IMR-90 (cell line): ENCODE results near the gene SLC41A1.

Experiments used
- BHLHE40 ChIP-seq: fragments of 150-350 bp; IDR thresholded peaks from 2 replicates; pipeline ENCODE4 v1.6.1; 2016; ENCODE audit warnings: mild to moderate bottlenecking, low read depth, low read length
- CEBPB ChIP-seq: IDR thresholded peaks from 2 replicates; pipeline ENCODE4 v1.6.1; 2012; ENCODE audit warnings: low read depth, low read length, improper control_type of control experiment
- FOS ChIP-seq: fragments of 150-350 bp; IDR thresholded peaks from 2 replicates; pipeline ENCODE4 v1.6.1; 2016; ENCODE audit warnings: low read depth, low read length
- MAFK ChIP-seq: IDR thresholded peaks from 2 replicates; pipeline ENCODE4 v1.6.1; 2012; ENCODE audit warnings: low read depth, low read length, improper control_type of control experiment
- MXI1 ChIP-seq: IDR thresholded peaks from 2 replicates; pipeline ENCODE4 v1.6.1; 2012; ENCODE audit warnings: low read depth, mild to moderate bottlenecking, low read length, moderate library complexity, borderline replicate concordance
- NFE2L2 ChIP-seq: fragments of 150-350 bp; IDR thresholded peaks from 2 replicates; pipeline ENCODE4 v1.6.1; 2016; ENCODE audit warnings: low read depth, mild to moderate bottlenecking, low read length
- POLR2A ChIP-seq: IDR thresholded peaks from 2 replicates; pipeline ENCODE4 v1.6.1; 2012; ENCODE audit warnings: mild to moderate bottlenecking, low read depth, low read length
- RAD21 ChIP-seq: IDR thresholded peaks from 2 replicates; pipeline ENCODE4 v1.6.1; 2012; ENCODE audit warnings: low read length, improper control_type of control experiment
- RCOR1 ChIP-seq: IDR thresholded peaks from 2 replicates; pipeline ENCODE4 v1.6.1; 2012; ENCODE audit warnings: mild to moderate bottlenecking, low read length, improper control_type of control experiment; ENCODE audit not compliant: insufficient replicate concordance
- SMC3 ChIP-seq: fragments of 150-350 bp; IDR thresholded peaks from 2 replicates; pipeline ENCODE4 v1.6.1; 2016; ENCODE audit warnings: low read depth, mild to moderate bottlenecking, antibody characterized with exemption, low read length, moderate library complexity
- TF ChIP-seq, protein P1 (sequence below): conservative IDR thresholded peaks from 2 replicates; pipeline ENCODE4 v1.5.1; 2012; ENCODE audit warnings: mild to moderate bottlenecking, low read depth, low read length, improper control_type of control experiment
- TF ChIP-seq, protein P2 (sequence below): fragments of 150-350 bp; IDR thresholded peaks from 2 replicates; pipeline ENCODE4 v1.6.1; 2016; ENCODE audit warnings: low read depth, mild to moderate bottlenecking, low read length, moderate library complexity, borderline replicate concordance
- TF ChIP-seq, protein P3 (sequence below): fragments of 150-350 bp; IDR thresholded peaks from 2 replicates; pipeline ENCODE4 v1.6.1; 2017; ENCODE audit warnings: mild to moderate bottlenecking, antibody characterized with exemption, low read length, low read depth

DNA sequence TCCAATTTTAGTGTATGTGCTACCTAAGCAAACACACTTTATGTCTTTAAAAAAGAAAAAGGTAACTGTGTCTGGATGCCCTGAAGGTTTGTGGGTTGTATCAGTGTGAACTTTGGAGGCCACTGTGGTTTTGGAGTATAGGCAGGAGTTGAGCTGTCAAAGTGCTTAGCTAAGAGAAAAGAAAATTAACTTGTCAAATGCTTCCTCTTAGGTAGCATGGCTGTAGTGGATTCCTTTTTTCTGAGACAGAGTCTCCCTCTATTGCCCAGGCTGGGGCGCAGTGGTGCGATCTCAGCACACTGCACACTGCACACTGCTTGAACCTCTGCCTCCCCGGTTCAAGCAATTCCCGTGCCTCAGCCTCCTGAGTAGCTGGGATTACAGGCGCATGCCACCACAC, 11.2 kb upstream of the SLC41A1 start:
- no peak for TF ChIP-seq POLR2A
- no peak for TF ChIP-seq CEBPB
- TF ChIP-seq, protein P1, sequence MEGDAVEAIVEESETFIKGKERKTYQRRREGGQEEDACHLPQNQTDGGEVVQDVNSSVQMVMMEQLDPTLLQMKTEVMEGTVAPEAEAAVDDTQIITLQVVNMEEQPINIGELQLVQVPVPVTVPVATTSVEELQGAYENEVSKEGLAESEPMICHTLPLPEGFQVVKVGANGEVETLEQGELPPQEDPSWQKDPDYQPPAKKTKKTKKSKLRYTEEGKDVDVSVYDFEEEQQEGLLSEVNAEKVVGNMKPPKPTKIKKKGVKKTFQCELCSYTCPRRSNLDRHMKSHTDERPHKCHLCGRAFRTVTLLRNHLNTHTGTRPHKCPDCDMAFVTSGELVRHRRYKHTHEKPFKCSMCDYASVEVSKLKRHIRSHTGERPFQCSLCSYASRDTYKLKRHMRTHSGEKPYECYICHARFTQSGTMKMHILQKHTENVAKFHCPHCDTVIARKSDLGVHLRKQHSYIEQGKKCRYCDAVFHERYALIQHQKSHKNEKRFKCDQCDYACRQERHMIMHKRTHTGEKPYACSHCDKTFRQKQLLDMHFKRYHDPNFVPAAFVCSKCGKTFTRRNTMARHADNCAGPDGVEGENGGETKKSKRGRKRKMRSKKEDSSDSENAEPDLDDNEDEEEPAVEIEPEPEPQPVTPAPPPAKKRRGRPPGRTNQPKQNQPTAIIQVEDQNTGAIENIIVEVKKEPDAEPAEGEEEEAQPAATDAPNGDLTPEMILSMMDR: no peak
- no peak for TF ChIP-seq SMC3
- no peak for TF ChIP-seq BHLHE40
- TF ChIP-seq, protein P2, sequence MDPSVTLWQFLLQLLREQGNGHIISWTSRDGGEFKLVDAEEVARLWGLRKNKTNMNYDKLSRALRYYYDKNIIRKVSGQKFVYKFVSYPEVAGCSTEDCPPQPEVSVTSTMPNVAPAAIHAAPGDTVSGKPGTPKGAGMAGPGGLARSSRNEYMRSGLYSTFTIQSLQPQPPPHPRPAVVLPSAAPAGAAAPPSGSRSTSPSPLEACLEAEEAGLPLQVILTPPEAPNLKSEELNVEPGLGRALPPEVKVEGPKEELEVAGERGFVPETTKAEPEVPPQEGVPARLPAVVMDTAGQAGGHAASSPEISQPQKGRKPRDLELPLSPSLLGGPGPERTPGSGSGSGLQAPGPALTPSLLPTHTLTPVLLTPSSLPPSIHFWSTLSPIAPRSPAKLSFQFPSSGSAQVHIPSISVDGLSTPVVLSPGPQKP: no peak
- TF ChIP-seq FOS: no peak
- TF ChIP-seq, protein P3, sequence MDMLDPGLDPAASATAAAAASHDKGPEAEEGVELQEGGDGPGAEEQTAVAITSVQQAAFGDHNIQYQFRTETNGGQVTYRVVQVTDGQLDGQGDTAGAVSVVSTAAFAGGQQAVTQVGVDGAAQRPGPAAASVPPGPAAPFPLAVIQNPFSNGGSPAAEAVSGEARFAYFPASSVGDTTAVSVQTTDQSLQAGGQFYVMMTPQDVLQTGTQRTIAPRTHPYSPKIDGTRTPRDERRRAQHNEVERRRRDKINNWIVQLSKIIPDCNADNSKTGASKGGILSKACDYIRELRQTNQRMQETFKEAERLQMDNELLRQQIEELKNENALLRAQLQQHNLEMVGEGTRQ: no peak
- TF ChIP-seq RAD21: no peak
- TF ChIP-seq MXI1: no peak
- no peak for TF ChIP-seq RCOR1
- TF ChIP-seq MAFK: no peak
- no peak for TF ChIP-seq NFE2L2
